Activated CD4-positive, alpha-beta T cell treated with anti-CD3 and anti-CD28 coated beads for 1 hour (primary cell): ENCODE measurements around the gene C10orf90.

Source experiments
- DNase-seq: peaks from one replicate; pipeline ENCODE4 v3.0.0-alpha.2; 2020

The C10orf90 gene

DNA sequence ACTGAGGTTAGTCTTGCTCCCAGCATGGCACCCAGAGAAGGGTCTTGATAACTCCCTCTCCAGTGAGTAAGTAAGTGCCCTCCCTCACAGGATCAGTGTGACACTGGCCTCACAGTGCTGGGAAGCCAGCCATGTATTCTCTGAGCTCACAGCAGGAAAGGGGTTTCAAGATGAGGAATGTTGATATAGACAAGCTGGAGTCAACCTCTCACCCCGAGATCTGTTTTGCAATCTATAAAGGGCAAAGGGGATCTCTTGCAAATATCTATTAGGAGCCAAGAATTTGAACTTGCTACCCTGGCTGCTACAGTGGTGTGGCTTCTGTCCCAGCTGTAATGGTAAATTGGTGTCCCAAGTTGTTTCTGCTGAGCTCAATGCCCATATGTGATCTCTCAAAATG is 212.0 kb downstream of the C10orf90 start:
- DNase-seq: no peak

DNA sequence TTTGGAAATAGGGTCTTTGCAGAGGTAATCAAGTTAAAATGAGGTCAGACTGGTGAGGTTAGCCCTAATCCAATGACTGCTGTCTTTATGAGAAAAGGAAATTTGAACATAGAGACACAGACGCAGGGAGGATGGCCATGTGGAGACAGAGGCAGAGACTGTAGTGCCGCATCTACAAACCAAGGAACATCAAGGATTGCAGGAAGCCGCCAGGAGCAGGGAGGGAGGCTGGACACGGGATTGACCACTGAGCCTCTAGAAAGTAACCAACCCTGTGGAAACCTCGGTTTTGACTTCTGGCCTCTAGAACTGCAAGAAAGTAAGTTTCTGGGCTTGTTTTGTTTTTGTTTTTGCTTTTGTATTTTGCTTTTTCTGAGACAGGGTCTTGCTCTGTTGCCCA is 213.9 kb downstream of the C10orf90 start:
- no peak for DNase-seq

DNA sequence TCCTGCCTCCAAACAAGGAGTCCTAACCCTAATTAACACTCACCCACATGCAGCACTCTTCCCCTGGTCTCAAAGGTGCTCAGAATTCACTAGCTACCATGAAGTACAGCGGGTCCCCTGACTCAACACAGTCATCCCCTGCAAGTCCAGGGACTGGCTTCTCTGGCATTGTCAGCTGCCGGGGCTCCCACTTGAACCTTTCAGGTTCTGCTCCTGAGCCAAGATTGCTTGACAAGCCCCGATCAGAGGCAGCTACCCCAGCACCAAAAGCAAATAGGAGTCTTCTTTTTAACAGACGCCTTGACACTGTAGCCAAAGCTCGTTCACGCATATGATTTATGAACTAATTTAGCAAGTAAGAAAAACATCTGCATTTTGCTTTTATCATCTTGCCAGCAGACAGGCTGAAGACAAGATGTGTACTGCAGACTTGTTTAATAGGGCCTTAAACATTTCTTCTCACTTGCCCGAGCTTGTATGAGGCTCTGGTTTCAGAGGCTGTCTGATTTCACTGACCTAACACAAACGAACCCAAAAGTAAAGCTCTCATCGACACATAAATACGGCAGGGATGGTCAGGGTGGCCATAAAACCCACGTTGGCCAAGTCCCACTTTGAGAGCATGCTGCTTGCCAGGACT is 214.6 kb downstream of the C10orf90 start:
- no peak for DNase-seq

DNA sequence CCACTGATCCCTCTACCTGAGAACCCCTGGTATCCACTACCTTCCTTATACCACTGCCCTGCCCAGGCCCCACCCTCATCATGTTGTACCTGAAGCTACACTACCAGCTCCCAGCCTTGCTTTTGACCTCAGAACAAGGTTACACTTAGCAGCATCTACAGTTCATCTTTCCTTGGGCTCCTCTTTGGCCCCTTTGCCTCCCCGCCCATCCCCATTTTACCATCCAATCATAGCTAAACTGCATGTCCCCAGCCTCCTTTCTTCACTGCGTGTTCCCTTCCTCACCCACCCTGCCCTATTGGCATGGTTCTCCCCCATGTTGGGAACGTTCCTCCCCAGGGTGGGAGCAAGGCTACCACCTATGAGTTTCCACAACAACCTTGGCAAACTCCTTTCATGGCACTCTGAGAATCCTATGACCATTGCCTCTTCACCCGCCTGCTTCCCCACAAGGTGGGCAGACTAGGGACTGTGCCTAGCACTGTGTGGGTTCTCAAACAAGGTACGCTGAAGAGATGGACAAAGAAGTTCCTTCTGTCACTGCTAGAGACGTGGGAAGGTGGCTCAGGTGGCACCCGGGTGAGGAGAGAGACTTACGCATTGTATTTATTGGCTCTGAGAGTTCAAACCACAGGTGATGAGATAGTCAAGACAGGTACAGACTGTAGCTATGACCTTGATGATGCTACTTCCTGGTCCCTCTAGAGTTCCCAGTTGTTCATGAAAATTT is 215.3 kb downstream of the C10orf90 start:
- no peak for DNase-seq

DNA sequence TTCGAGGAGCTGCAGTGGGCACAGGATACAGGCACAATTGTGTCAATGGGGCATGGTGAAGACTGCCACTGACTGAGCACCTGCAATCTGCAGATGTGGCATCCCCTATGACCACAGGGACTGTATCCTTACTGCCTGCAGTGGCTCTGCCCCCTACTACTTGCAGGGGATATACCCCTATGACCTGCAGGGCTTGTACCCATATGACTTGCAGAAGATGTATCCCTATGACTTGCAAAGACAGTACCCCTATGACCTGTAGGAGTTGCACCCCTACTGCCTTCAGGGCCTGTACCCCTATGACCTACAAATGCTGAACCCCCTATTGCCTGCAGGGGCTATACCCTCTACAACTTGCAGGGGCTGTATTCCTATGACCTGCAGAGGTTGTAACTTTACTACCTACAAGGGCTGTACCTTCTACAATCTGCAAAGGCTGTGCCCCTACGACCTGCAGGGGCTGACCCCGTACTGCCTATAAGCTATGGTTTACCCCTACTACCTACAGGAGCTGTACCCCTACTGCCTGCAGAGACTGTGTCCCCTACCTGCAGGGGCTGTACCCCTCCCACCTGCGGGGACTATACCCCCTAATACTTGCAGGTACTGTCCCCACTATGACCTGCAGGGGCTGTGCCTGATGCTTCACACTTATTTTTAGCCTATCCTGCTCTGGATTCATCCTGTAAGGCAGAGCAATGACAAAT is 216.3 kb downstream of the C10orf90 start:
- no peak for DNase-seq

DNA sequence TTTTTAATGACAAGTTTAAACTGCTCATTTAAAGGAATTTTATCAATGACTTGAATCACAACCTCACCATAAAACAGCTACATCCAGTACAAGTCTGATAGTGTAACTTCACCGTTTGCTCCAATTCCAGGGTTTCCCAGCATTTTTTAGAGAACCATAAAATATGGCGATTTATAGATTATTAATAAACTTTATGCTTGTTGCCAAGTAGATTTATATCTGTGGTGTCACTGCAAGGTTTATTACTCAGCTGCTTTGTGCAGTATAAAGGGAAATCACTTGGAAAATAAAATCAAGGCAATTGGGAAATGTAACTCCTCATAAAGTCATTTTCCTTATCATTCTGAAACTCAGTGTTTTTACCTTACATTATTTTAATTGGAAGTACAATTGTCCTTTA is 218.2 kb downstream of the C10orf90 start:
- DNase-seq: no peak

DNA sequence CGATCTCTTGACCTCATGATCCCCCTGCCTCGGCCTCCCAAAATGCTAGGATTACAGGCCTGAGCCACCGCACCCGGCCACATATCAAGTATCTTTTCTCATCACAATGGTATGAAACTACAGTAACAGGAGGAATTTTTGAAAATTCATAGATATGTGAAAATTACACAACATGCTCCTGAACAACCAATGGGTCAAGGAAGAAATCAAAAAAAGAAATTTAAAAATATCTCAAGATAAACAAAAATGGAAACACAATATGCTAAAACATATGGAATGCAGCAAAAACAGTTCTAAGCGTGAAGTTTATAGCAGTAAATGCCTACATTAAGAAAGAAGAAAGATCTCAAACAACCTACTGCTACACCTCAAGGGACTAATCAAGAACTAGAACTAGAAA is 222.4 kb downstream of the C10orf90 start:
- DNase-seq: no peak

DNA sequence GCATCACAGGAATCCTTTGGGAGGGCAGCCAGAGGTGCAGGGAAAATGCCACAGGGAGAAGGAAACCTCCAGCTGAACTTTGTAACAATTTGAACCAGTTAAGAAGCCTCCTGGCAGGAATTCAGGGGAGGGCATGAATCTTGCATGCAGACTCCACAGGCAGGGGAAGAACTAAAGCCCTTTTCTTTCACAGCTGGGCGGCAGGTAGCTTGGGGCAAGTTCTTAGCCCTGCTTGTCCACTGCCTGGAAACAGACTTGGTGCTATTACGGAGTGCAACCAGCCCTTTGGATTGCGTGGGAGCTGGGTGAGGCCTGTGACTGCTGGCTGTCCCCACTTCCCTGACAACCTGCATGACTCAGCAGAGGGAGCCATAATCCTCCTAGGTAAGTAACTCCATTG is 230.6 kb downstream of the C10orf90 start:
- no peak for DNase-seq

DNA sequence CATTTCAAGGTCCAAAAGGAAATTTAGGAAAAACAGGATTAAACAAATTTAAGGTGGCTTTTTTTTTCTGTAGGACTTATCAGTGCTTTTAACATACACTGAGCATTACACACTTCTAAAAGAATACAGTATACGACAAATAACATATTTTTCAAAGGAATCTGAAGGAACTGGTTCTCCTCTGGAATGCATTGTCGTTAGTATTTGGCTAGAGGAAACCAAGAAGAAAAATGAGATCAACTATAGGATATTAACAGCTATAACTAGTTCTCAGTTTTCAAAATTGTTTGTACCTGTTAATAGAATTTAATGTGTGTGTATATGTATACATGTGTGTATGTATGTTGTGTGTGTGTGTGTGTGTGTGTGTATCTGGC is 232.1 kb downstream of the C10orf90 start:
- DNase-seq: no peak

DNA sequence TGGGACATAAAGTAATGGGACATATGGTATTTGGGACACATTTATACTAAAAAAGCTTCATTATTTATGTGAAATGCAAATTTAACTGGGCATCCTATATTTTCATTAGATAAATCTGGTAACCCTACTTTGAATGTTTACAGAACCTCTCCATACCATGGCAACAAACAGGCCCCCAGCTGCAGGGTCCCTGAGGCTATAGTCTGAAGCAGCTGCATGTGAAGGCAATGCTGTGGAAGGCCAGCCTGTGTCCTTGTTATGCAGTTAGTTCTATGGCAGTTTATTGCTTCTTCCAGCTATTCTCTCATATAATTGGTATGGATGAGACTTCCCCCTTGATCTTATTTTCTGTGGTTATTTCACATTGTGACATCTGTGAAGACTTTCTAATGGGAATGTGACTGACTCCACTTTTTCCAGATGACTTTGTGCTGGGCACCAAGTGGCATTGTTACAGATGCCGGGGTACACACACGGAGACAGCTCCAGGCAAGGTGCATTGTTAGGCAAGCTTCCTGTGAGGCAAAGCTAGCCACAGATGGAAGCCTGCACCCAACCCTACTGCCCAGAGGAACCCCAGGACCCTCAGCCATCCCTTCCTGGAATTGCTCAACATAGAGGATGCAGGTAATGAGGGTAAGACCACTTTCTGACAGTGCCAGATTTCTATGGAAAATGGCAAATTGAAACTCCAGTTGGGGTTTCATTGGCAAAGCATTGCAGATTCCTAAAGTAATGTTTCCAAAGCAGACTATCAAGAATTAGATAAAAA is 232.7 kb downstream of the C10orf90 start:
- DNase-seq: no peak

DNA sequence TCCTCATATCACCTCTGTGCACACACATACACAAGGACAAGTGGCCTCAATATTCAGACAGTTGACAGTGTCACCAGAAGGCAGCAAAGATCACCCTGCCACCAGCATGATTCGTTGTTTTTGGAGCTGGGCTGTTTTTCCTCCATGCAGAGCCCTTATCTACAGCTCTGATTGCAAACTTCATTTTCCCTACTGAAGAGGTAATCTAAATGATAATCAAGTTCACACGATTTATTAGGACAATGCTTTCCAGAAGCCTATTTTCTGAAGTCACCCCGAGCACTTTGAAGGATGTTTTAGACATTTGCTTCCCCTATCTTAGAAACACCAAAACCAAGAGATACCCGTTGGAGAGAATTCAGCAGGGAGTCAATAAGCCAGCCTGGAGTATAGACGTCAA is 236.3 kb downstream of the C10orf90 start:
- DNase-seq: no peak

DNA sequence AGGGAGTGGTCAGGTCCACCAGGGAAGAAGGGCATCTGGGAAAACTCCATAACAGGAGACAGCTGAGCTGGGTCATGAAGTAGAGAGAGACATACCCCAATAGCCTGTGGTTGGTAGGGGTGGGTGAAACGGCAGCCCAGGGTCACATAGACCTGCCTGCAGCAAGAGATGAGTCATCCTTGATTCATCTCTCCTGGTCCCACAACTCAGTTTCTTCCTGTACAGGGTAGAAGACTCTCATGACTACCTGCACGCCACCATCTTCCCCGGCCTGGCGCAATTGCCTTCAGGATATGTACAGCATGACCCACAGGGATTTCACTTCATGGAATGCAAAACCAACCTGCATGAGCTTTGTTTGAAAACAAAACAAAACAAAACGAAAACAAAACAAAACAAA is 237.1 kb downstream of the C10orf90 start:
- DNase-seq: no peak

DNA sequence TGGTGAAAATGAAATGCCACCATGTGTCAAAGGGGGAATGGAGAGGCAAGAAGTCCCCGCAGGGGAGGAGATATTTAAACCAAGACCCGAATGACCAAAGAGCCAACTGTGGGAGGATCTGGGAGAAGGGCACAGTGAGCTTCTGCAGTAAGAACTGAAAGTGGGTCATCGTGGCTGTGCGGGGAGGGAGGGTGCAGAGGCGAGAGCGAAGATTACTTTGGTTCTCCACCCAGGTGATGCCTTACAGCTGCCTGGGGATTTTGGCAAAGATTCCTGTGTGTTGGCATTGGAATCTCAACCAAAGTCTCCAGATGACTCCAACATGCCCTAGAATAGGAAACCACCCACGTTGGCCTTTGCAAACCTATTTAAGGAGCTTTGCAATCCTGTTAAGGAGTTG is 238.0 kb downstream of the C10orf90 start:
- DNase-seq: no peak

DNA sequence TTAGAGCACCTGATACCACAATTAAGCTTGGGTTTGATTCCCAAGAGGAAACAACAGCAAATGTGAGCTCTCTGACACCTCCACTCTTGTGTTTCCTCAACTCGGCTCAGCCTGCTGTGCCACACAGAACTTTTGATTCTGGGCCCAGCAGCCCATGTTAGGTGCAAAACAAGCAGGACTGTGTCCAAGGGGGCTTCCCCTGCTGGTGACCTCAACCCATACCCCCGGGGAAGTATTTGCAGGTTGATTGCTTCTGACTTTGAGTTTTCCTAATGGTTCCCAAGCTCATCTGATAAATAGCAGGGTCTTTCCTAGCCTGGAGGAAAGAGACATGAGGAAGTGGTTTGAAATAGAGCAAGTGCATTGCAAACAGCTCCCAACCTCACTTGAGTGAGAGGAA is 238.7 kb downstream of the C10orf90 start:
- DNase-seq: no peak

DNA sequence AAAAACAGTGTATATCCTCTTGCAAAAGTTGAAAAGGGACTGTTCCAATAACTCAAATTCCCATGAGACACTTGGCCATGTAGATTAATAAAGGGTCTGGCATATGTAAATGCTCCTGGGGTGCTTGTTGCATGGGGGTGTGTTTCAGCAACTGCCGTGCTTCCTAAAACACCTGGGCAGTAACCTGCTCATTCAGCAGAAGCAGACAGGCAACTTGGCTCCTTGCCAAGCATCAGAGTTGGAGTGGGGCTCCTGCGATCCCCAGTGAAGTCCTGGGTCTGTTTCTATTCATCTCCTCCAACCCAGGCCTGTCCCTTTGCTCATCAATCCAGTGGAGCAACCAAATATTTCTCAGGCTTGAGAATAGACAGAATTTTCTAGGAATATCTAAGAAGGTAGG is 240.0 kb downstream of the C10orf90 start:
- DNase-seq: no peak

DNA sequence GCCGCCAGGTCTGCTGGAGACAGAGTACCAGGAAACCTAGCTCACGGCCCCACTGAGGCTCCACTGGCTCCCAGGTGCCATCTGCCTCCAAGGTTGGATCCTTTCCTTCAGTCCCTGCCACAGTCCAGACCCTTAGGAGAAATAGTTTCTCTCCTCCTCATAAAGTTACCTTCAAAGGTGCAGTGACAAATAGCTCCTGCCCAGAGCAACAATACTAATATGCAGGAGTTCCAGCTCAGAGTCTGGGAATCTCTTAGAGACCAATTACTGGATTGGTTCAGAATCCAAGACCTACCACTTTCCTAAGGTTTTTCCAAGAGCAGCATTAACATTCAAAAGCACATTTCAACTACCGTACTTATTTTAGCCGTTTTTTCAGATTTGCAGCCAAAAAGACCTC is 241.2 kb downstream of the C10orf90 start:
- no peak for DNase-seq

DNA sequence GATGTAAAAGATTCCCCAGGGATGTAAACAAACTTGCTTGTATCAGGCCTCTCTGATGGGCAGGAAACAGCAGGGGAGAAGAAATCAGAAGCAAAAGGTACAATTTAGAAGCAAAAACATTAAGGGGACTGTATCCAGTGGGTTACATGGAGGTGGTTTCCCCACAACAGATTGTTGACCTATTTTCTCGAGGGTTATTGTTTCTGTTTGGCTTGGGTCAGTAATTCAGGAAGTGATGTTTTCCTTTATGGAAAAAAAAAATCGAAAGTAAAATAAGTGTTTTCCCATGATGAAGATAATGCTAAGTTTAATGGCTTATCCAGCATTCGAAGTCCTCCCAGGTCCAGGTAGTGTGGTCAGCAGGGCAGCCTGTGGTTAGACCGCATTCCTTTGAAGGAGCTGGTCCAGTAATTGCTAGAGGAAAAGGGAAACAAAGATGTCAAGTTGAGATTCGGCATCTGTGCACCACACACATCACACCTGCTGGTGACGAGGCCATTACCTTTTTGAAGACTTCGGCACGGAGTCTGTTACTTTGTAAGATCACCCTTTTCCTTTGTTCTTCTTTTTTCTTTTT is 244.9 kb downstream of the C10orf90 start:
- no peak for DNase-seq

DNA sequence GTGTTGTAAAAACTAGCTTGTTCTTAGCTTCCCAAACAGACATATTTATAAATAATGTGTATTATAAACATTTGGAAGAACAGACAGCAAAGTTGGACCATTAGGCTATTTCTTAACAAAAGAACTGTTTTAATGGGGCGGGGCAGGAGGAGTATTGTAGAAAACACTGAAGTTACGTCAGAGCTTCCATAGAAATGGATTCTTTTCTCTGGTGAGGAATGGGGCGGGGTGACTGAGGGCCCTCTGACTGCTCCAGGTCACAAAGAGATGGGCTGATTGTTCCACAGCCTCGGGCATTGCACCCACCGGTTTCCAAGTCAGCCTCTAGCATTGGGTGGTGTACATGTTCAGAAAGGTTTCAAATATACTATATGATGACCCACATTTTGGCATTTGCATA is 245.5 kb downstream of the C10orf90 start:
- DNase-seq: no peak

DNA sequence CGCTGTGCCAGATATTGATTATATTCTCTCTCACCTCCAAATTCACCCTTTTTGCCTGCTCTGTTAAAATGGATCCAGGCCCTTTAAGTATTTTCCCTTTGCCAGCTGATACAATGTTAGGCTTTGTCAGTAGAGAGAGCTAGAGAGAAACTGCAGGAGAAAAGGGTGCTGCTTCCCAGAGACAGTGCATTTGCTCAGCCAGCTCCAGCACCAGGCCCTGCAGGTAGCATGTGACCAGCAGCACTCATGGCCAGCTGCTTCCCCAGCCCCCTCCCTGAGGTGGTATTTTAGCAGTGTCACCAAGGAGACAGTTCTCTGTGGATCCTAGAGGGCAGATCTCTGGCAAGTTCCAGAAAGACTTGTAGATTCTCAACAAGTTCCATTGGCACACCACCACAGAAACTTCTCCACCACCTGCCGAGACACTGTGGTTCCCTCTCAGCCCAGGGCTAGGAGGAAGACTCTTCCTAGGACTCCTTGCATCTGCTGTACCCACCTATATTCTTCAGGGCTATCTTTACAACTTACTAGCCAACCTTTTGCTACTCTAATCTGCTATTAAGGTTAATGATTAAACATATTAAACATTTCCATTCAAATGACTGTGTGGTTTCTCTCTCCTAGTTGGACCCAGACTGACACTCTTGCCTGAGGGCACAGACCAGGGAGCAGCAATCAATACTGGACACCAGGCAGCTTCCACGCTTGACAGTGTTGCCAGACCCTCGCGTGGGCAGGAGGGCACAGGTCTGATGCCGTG is 246.6 kb downstream of the C10orf90 start:
- no peak for DNase-seq

DNA sequence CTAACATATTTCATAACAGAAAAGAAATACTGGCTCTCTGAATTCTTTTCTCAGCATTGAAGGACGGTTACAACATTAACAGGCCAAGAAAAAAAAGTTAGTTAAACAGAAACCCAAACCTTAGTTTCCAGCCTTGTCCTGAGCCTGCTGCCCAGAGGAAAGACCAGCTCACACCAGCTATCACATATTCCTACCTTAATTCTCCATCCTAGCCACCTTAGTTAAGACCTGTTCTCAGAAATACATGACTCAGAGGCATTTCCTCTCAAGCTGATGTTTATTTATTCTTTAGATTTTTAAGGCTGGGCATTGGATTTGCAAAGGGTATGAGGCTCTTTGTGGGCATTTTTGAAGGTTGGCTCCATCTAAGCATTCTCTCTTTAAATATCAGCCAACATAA is 247.9 kb downstream of the C10orf90 start:
- no peak for DNase-seq

DNA sequence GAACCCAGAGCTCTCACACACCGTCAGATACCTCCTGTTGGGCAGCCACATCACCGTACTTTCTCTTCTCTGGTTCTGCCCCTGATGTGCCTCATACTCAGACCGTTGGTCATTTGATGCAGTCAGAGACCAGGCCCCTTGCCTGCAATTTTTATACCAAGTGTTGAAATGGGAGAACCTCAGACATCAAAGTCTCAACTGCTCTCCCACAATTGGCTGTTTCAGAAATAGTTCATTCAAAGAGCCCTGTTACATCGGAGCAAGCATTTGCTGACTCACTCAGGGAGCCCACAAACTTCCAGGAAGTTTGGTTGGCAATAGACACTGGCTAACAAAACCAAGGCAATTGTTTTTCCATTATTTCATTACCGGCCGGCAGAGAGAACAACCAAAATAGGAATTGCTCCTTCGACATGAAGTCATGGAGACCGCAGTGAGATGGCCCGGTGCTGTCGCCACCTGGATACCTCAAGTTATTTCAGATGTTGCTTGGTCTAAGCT is 248.7 kb downstream of the C10orf90 start:
- DNase-seq: no peak
